ENCODE data around the gene ARHGEF7. TPM values are rescaled to one million over a fixed set of nuclear protein-coding genes. Genes with fewer than 3 reads are reported as not detected.

Gene ARHGEF7
- polyA plus RNA-seq, 1 donor (not counting 4 experiments of a cell fraction or from before 2014, with no cell fraction given) = 25.2 TPM

DNA sequence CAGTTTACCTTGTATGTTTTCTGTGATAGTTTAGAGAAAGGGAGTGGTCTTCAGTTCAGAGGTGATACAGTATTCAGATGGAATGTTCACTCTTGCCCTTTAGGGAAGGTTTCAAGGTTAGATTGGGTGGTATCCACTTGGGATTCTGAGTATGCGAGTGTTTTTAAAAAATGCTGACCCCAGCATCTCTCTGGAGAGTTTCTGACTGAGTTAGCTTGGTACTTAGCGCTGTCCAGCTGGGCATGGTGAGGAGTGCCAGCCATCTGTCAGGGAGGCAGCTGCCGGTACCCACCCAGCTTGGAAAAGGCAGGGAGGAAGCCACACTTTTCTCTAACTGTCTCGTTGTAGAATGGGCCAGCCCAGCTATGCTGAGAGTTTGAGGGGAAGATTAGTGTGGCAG is 63.3 kb downstream of the ARHGEF7 start:
- no peak overlapping the region for H3K4me3 ChIP-seq (ENCODE audit: control insufficient read depth in 2 of 3, extremely low read depth in 1 of 3, insufficient read depth in 2 of 3, low read depth in 1 of 3, low read length in 3 of 3)
- H3K9me1 ChIP-seq (ENCODE audit: control insufficient read depth, extremely low read depth, insufficient read depth, low read length) = peaks cover 7% of the 10 kb centered on the region
- TF ChIP-seq, protein P1, sequence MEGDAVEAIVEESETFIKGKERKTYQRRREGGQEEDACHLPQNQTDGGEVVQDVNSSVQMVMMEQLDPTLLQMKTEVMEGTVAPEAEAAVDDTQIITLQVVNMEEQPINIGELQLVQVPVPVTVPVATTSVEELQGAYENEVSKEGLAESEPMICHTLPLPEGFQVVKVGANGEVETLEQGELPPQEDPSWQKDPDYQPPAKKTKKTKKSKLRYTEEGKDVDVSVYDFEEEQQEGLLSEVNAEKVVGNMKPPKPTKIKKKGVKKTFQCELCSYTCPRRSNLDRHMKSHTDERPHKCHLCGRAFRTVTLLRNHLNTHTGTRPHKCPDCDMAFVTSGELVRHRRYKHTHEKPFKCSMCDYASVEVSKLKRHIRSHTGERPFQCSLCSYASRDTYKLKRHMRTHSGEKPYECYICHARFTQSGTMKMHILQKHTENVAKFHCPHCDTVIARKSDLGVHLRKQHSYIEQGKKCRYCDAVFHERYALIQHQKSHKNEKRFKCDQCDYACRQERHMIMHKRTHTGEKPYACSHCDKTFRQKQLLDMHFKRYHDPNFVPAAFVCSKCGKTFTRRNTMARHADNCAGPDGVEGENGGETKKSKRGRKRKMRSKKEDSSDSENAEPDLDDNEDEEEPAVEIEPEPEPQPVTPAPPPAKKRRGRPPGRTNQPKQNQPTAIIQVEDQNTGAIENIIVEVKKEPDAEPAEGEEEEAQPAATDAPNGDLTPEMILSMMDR (optimal IDR thresholded peaks at IDR 0.05 in 1 of 3, IDR thresholded peaks at IDR 0.05 in 1 of 3, conservative IDR thresholded peaks at IDR 0.05 in 1 of 3; ENCODE audit: extremely low read depth in 1 of 3, insufficient read depth in 2 of 3, low read length in 3 of 3) = no peak
- no peak overlapping the region for H3K4me2 ChIP-seq (ENCODE audit: control insufficient read depth, extremely low read depth, insufficient read depth, low read depth, low read length)
- H3K4me1 ChIP-seq (ENCODE audit: control insufficient read depth, extremely low read depth, insufficient read depth, low read length) = peaks cover 20% of the 10 kb centered on the region
- peaks cover 3% of the 10 kb centered on the region for H4K20me1 ChIP-seq (ENCODE audit: control insufficient read depth, extremely low read depth, insufficient read depth, low read length)
- dilution Hi-C loops (cut with MboI; ENCODE audit: extremely low pct_ligation_motif_present, low sequenced_read_pairs) = no loop called here
- DNase-seq (ENCODE audit: low read depth, low spot score) (no peak), FAIRE-seq (no peak)
- H2AFZ ChIP-seq (ENCODE audit: control insufficient read depth, low read length) = no peak overlapping the region
- no peaks in the 10 kb centered on the region for H3K9me3 ChIP-seq (ENCODE audit: control insufficient read depth, low read depth, low read length)
- H3K36me3 ChIP-seq (ENCODE audit: control insufficient read depth in 2 of 2, extremely low read depth in 1 of 2, insufficient read depth in 2 of 2, low read length in 2 of 2) = peaks cover 3 to 4% of the 10 kb centered on the region in 2 experiments
- H3K79me2 ChIP-seq (ENCODE audit: control insufficient read depth, insufficient read depth, low read length) = peaks cover 82% of the 10 kb centered on the region
- H3K9ac ChIP-seq (ENCODE audit: control insufficient read depth, extremely low read depth, insufficient read depth, low read length) = no peak overlapping the region
- peak overlapping the region; percentile 13 for H3K27ac ChIP-seq (ENCODE audit: control insufficient read depth, insufficient read depth, low read length)
- H3K27me3 ChIP-seq (ENCODE audit: control insufficient read depth, extremely low read depth, insufficient read depth, low read length) = no peaks in the 10 kb centered on the region

DNA sequence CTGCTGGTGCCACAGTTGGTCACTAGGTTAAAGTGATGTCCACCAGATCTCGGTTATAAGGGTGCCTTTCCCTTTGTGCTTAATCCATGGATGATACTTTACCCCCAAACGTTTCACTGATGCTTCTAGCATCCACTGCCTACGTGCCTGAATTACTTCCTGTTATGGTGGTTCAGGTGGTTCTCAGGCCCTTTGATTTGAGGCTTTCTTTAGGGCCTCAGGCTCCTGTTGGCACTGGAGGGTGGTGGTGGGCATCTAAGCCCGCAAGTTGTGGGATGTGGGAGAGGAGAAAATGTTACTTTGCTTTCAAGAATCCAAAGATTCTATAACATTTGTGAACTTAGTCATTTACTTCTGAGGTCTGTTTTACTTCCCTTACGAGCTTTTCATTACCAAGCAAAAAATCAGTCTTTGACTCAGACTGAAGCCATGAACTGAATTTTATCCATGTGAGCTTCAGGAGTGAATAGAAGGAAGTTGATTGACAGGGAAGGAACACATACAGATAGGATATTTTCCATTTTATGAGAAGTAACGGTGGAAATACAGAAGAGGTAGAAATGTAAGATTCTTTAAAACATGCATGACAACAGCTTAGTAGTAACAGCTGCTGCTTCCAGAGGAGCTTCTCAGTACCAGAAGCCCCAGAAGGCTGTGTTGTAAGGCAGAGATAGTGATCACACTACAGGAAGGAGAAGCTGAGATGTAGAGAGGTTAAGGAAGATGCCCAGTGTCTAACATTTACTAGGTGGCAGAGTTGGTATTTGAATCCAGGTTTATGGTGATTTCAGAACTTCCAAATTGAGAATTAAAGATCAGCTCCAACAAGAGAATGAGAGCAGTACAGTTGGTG is 65.0 kb downstream of the ARHGEF7 start:
- TF ChIP-seq, protein P1 (optimal IDR thresholded peaks at IDR 0.05 in 1 of 3, IDR thresholded peaks at IDR 0.05 in 1 of 3, conservative IDR thresholded peaks at IDR 0.05 in 1 of 3; ENCODE audit: extremely low read depth in 1 of 3, insufficient read depth in 2 of 3, low read length in 3 of 3) = no peak
- no peak for TF ChIP-seq EZH2 (IDR thresholded peaks at IDR 0.05; ENCODE audit: low read length)
- Histone ChIP-seq H3K4me3 (ENCODE audit: control insufficient read depth in 2 of 3, extremely low read depth in 1 of 3, insufficient read depth in 2 of 3, low read depth in 1 of 3, low read length in 3 of 3) (no peak overlapping the region), H3K27me3 (ENCODE audit: control insufficient read depth, extremely low read depth, insufficient read depth, low read length) (no peaks in the 10 kb centered on the region), H3K9ac (ENCODE audit: control insufficient read depth, extremely low read depth, insufficient read depth, low read length) (no peak overlapping the region), H3K9me3 (ENCODE audit: control insufficient read depth, low read depth, low read length) (no peaks in the 10 kb centered on the region), H2AFZ (ENCODE audit: control insufficient read depth, low read length) (no peak overlapping the region), H3K36me3 (ENCODE audit: control insufficient read depth in 2 of 2, extremely low read depth in 1 of 2, insufficient read depth in 2 of 2, low read length in 2 of 2) (peaks cover 3 to 4% of the 10 kb centered on the region in 2 experiments), H4K20me1 (ENCODE audit: control insufficient read depth, extremely low read depth, insufficient read depth, low read length) (peaks cover 7% of the 10 kb centered on the region), H3K4me2 (ENCODE audit: control insufficient read depth, extremely low read depth, insufficient read depth, low read depth, low read length) (no peak overlapping the region), H3K9me1 (ENCODE audit: control insufficient read depth, extremely low read depth, insufficient read depth, low read length) (peaks cover 7% of the 10 kb centered on the region), H3K79me2 (ENCODE audit: control insufficient read depth, insufficient read depth, low read length) (peaks cover 86% of the 10 kb centered on the region), H3K27ac (ENCODE audit: control insufficient read depth, insufficient read depth, low read length) (no peak overlapping the region), H3K4me1 (ENCODE audit: control insufficient read depth, extremely low read depth, insufficient read depth, low read length) (peaks cover 13% of the 10 kb centered on the region)
- FAIRE-seq = no peak
- no peak for DNase-seq (ENCODE audit: low read depth, low spot score)
- dilution Hi-C loops (cut with MboI; ENCODE audit: extremely low pct_ligation_motif_present, low sequenced_read_pairs) = no loop called here
